Skeletal muscle satellite cell (primary cell): ENCODE results near the gene ACER3.

Experiments used
- H3K27me3 ChIP-seq: 2 replicates; pipeline ENCODE4 v1.7.0; 2013; ENCODE audit warnings: low read length; ENCODE audit not compliant: control insufficient read depth, insufficient read depth
- H3K36me3 ChIP-seq: 2 replicates; pipeline ENCODE4 v1.7.0; 2013; ENCODE audit warnings: mild to moderate bottlenecking, control low read depth, low read length; ENCODE audit not compliant: insufficient read depth
- H3K4me1 ChIP-seq: 2 replicates; pipeline ENCODE4 v1.7.0; 2013; ENCODE audit warnings: low read length; ENCODE audit not compliant: control insufficient read depth, insufficient read depth
- H3K4me2 ChIP-seq: 2 replicates; pipeline ENCODE4 v1.7.0; 2013; ENCODE audit warnings: mild to moderate bottlenecking, low read length
- H3K4me3 ChIP-seq: 2 replicates; pipeline ENCODE4 v1.7.0; 2013; ENCODE audit warnings: low read length
- H3K9ac ChIP-seq: 2 replicates; pipeline ENCODE4 v1.7.0; 2013; ENCODE audit warnings: mild to moderate bottlenecking, low read depth, low read length, moderate library complexity
- H3K9me3 ChIP-seq: replicated peaks from 2 replicates; pipeline ENCODE4 v1.7.0; 2013; ENCODE audit warnings: mild to moderate bottlenecking, control low read depth, low read length

The ACER3 gene

DNA sequence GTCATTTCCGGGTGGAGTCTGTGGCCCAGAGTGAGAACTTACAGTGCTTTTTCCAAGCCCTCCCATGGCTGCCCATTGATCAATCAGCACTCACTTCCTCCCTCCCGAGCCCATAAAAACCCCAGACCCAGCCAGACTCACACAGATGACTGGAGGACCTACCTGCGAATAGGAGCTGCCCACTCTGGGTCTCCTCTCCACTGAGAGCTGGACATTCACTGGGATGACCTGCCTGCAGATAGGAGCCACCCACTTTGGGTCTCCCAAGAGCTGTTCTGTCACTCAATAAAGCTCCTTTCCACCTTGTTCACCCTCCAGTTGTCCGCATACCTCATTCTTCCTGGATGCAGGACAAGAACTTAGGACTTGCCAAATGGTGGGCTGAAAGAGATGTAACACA is 117.5 kb downstream of the ACER3 start:
- Histone ChIP-seq H3K4me2 (no peak overlapping the region), H3K4me1 (no peaks in the 10 kb centered on the region), H3K27me3 (no peaks in the 10 kb centered on the region), H3K36me3 (no peaks in the 10 kb centered on the region), H3K4me3 (no peak overlapping the region), H3K9me3 (no peaks in the 10 kb centered on the region), H3K9ac (no peak overlapping the region)

DNA sequence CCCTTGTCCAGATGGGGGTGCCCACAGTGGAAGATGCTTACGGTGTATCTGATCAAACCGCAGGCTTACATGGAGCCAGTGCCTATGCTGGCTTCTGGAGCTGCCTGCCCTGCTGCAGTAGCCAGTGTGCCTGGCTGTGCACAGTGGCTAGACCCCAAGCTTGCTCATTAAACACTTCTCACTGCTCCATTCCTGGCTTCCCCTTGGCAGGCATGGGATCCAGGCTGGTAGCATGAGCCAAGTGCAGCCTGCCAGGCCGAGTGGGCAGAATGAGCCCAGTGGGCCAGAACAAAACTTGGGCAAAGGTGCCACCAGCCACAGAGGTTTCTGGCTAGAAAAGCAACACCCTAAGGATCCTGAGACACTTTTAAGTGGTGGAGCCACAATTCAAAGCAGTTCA is 118.1 kb downstream of the ACER3 start:
- Histone ChIP-seq H3K27me3 (no peaks in the 10 kb centered on the region), H3K9ac (no peak overlapping the region), H3K4me3 (no peak overlapping the region), H3K4me1 (no peaks in the 10 kb centered on the region), H3K9me3 (no peaks in the 10 kb centered on the region), H3K4me2 (no peak overlapping the region), H3K36me3 (no peaks in the 10 kb centered on the region)

DNA sequence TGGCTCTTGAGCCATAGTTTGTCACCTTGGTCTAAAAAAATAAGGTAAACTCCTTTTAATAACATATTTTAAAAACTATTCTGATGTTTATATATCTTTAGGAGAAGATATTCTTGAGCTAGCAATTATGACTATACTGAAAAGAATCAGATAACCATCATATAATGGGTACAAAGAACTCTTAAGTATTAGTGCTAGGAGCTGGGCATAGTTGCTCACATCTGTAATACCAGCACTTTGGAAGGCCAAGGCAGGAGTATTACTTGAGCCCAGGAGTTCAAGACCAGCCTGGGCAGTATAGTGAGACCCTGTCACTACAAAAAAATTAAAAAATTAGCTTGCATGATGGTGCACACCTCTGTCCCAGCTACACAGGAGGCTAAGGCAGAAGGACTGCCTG is 119.5 kb downstream of the ACER3 start:
- H3K27me3 ChIP-seq = no peaks in the 10 kb centered on the region
- no peak overlapping the region for H3K4me3 ChIP-seq
- no peaks in the 10 kb centered on the region for H3K36me3 ChIP-seq
- H3K4me1 ChIP-seq = no peaks in the 10 kb centered on the region
- no peak overlapping the region for H3K9ac ChIP-seq
- no peaks in the 10 kb centered on the region for H3K9me3 ChIP-seq
- no peak overlapping the region for H3K4me2 ChIP-seq

DNA sequence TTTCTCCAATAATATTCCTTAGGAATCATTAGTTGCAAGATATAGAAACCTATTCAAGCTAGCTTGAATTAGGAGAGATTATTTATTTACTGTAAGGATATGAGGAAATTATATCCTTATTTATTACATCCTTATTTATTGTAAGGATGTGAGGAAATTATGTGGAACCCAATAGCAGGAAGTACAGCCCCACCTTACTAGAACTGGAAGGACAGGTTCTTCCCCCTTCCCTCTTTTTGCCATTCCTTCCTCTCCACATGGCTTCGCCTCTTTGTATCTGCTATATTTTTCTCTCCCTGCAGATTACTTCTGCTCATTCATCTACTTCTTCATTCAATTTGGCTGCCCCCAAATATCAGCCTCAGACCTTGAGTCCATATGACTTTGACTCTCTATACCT is 124.0 kb downstream of the ACER3 start:
- H3K9me3 ChIP-seq = no peaks in the 10 kb centered on the region
- no peaks in the 10 kb centered on the region for H3K27me3 ChIP-seq
- H3K36me3 ChIP-seq = no peaks in the 10 kb centered on the region
- no peak overlapping the region for H3K4me2 ChIP-seq
- no peak overlapping the region for H3K4me3 ChIP-seq
- no peaks in the 10 kb centered on the region for H3K4me1 ChIP-seq
- H3K9ac ChIP-seq = no peak overlapping the region

DNA sequence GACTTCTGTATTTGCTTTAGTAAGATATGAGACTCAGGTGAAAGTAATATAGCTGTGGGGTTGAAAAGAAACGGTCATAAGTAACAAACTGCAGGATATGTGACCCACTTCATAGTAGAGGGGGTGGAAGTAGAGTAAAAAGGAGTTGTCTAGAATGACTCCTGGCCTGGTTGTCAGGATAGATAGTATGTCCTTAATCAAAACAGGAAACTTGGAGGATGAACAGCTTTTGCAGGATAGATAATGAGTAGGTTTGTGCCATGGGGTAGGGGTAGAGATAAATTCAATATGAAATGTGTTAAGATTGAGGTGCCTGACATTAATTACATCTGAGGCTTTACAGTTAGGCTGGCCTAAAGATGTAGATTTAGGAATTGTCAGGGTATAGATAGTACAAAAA is 126.5 kb downstream of the ACER3 start:
- no peaks in the 10 kb centered on the region for H3K36me3 ChIP-seq
- no peak overlapping the region for H3K4me2 ChIP-seq
- no peak overlapping the region for H3K4me3 ChIP-seq
- H3K27me3 ChIP-seq = no peaks in the 10 kb centered on the region
- H3K9me3 ChIP-seq = no peaks in the 10 kb centered on the region
- no peaks in the 10 kb centered on the region for H3K4me1 ChIP-seq
- no peak overlapping the region for H3K9ac ChIP-seq

DNA sequence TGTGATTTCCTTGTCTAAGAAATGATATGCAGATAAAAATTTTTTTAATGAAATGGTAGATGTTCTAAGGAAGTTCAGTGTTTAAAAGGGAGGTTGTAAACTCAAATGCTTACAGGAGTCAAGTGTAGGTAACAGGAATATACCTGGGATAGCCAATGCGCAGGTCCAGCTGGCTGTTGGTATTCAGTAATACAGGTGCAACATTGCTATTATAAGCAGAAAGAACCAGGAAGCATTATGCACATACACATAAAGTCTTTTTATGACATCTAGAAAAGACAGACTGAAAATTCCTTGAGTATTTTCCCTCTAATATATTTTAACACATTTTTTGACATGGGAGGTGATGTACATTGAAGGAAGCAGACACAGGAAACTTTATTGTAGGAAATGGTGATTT is 129.9 kb downstream of the ACER3 start:
- Histone ChIP-seq H3K27me3 (no peaks in the 10 kb centered on the region), H3K4me3 (no peak overlapping the region)

DNA sequence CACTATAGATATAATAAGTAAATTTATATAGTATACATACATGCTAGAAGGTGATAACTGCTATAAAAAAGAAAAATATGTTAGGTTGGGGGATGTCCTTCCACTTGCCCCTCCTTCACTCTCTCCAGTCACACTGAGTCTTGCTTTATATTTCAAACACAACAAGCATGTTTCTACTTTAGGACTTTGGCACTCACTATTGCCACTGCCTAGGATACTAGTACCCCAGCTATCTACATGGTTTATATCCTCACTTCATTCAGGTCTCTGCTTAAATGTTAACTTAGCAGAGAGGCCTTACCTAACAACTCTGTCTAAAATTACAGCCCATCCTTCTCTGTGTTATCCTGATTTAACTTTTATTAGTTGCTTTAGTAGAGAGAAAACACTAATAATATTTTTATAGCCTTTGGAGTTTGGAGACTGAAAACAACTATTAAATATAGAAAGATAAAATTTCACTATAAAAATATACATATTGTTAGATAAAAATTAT is 134.4 kb downstream of the ACER3 start:
- H3K9me3 ChIP-seq = no peaks in the 10 kb centered on the region
- H3K4me1 ChIP-seq = no peaks in the 10 kb centered on the region
- H3K27me3 ChIP-seq = no peaks in the 10 kb centered on the region
- H3K4me2 ChIP-seq = no peak overlapping the region
- H3K9ac ChIP-seq = no peak overlapping the region
- H3K4me3 ChIP-seq = no peak overlapping the region
- H3K36me3 ChIP-seq = no peaks in the 10 kb centered on the region

More for the DNA sequence above, 129.9 kb downstream of the ACER3 start:
- H3K36me3 ChIP-seq = no peaks in the 10 kb centered on the region
- H3K4me2 ChIP-seq = no peak overlapping the region
- no peaks in the 10 kb centered on the region for H3K4me1 ChIP-seq
- no peak overlapping the region for H3K9ac ChIP-seq
- H3K9me3 ChIP-seq = no peaks in the 10 kb centered on the region

DNA sequence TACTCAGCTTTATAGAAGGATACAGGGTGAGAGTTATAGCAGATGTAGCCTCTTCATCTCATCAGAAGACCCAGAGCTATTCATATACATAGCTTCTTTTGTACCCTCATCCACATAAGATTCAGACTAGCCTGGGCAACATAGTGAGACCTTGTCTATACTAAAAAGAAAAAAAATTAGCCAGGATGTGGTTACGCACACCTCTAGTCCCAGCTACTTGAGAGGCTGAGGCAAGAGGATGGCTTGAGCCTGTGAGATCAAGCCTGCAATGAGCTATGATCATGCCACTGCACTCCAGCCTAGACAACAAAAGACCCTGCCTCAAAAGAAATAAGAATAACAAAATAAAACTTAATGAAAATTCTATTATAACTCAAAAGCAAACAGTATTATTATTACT is 136.8 kb downstream of the ACER3 start:
- Histone ChIP-seq H3K9me3 (no peaks in the 10 kb centered on the region), H3K9ac (no peak overlapping the region), H3K36me3 (no peaks in the 10 kb centered on the region), H3K4me2 (no peak overlapping the region), H3K4me3 (no peak overlapping the region), H3K4me1 (no peaks in the 10 kb centered on the region), H3K27me3 (no peaks in the 10 kb centered on the region)

DNA sequence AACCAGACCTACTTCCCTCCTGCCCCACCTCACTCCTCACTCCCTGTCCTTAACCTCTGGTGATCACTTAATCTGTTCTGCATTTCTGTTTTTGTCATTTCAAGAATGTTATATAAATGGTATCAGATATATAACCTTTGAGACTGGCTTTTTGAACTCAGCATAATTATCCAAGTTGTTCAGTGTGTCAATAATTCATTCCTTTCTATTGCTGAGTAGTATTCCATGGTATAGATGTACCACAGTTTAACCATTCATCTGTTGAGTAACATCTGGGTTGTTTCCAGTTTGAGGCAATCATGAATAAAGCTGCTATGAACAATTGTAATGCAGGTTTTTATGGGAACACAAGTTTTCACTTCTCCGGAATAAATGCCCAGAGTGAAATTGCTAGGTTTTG is 138.9 kb downstream of the ACER3 start:
- Histone ChIP-seq H3K36me3 (no peaks in the 10 kb centered on the region), H3K4me2 (no peak overlapping the region), H3K9ac (no peak overlapping the region), H3K27me3 (no peaks in the 10 kb centered on the region), H3K4me3 (no peak overlapping the region), H3K9me3 (no peaks in the 10 kb centered on the region), H3K4me1 (no peaks in the 10 kb centered on the region)

DNA sequence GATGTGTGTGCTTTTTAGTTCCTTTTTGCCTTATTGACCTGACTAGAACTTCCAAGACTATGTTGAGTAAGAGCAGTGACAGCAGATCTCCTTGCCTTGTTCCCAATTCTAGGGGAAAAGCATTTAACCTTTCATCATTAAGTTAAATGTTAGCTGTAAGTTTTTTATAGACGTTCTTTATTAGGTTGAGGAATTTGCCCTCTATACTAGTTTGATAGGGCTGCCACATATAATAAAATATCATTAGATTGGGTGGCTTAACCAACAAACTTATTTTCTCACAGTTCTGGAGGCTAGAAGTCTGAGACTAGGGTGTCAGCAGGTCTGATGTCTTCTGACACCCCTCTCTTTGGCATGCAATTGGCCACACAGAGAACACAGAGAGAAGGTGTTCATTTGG is 140.9 kb downstream of the ACER3 start:
- Histone ChIP-seq H3K4me1 (no peaks in the 10 kb centered on the region), H3K9me3 (no peaks in the 10 kb centered on the region), H3K36me3 (no peaks in the 10 kb centered on the region), H3K27me3 (no peaks in the 10 kb centered on the region), H3K4me3 (no peak overlapping the region), H3K4me2 (no peak overlapping the region), H3K9ac (no peak overlapping the region)

DNA sequence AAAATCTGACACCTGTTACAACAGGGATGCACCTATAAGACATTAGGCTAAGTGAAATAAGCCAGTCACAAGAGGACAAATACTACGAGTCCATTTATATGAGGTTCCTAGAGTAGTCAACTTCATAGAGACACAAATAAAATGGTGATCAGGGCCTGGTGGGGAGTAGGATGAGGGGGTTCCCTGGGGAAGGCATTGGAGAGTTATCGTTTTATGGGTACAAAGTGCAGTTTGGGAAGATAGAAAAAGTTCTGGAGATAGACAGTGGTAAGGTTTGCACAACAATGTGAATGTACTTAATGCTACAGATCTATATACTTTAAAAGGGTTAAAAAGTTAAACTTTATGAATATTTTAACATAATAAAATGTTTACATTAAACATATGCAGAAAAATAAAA is 142.1 kb downstream of the ACER3 start:
- Histone ChIP-seq H3K4me1 (no peaks in the 10 kb centered on the region), H3K4me3 (no peak overlapping the region), H3K4me2 (no peak overlapping the region), H3K27me3 (no peaks in the 10 kb centered on the region), H3K9ac (no peak overlapping the region), H3K36me3 (no peaks in the 10 kb centered on the region), H3K9me3 (no peaks in the 10 kb centered on the region)

DNA sequence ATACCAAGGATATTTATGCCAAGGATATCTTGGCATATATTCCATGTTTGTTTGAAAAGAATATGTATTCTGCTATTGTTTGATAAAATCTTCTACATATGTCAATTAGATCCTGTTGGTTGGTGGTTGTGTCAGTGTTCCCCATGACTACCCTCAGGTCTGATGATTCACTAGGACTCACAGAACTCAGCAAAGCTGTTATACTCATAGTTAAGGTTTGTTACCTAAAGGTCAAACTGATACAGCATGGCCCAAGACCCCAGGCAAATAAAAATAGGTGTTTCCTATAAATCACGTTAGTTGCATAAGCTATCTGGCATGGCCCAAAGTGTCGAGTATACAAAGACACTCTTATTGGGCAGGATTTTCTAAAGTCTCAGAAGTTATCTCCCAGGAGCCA is 143.2 kb downstream of the ACER3 start:
- no peaks in the 10 kb centered on the region for H3K36me3 ChIP-seq
- H3K4me3 ChIP-seq = no peak overlapping the region
- no peaks in the 10 kb centered on the region for H3K4me1 ChIP-seq
- no peak overlapping the region for H3K4me2 ChIP-seq
- no peaks in the 10 kb centered on the region for H3K9me3 ChIP-seq
- H3K9ac ChIP-seq = no peak overlapping the region
- H3K27me3 ChIP-seq = no peaks in the 10 kb centered on the region
